SU-DHL-6 (cell line): ENCODE results near the gene DYNC1LI2.

ENCODE experiments used
- H2AFZ ChIP-seq: fragments of 200-600 bp; sonication (generic); 2 replicates; pipeline ENCODE4 v1.6.1; 2014; ENCODE audit warnings: low read depth, mild to moderate bottlenecking, moderate library complexity, mixed read lengths, antibody characterized with exemption, low read length; ENCODE audit not compliant: severe bottlenecking
- H3F3A ChIP-seq: fragments of 200-600 bp; shearing (Covaris generic); 2 replicates; pipeline ENCODE4 v1.6.0; 2016; ENCODE audit warnings: antibody characterized with exemption, mild to moderate bottlenecking; ENCODE audit not compliant: insufficient read depth
- H3K27ac ChIP-seq: fragments of 200-600 bp; sonication (generic); 2 replicates; pipeline ENCODE4 v1.5.1; 2016; ENCODE audit warnings: low read depth, mild to moderate bottlenecking, low read length, moderate library complexity, mixed read lengths
- H3K27me3 ChIP-seq: fragments of 200-600 bp; sonication (generic), shearing (Covaris generic); 2 replicates; pipeline ENCODE4 v1.6.0; 2014; ENCODE audit warnings: mild to moderate bottlenecking, low read length
- H3K36me3 ChIP-seq: fragments of 200-600 bp; sonication (generic); 2 replicates; pipeline ENCODE4 v1.6.1; 2014; ENCODE audit warnings: mild to moderate bottlenecking, low read length, mixed read lengths
- H3K4me2 ChIP-seq: fragments of 300-600, 200-600 bp; shearing (Covaris generic), sonication (generic); 2 replicates; pipeline ENCODE4 v1.6.0; 2014; ENCODE audit warnings: low read length, low read depth, mild to moderate bottlenecking; ENCODE audit not compliant: poor library complexity, severe bottlenecking
- H3K4me3 ChIP-seq: fragments of 200-600 bp; sonication (generic); 2 replicates; pipeline ENCODE4 v1.5.1; 2014; ENCODE audit warnings: antibody characterized with exemption, low read length, mild to moderate bottlenecking, mixed read lengths; ENCODE audit not compliant: insufficient read depth, poor library complexity, severe bottlenecking
- H3K79me2 ChIP-seq: fragments of 200-600 bp; sonication (generic); 2 replicates; pipeline ENCODE4 v1.6.1; 2014; ENCODE audit warnings: mild to moderate bottlenecking, low read length, moderate library complexity; ENCODE audit not compliant: insufficient read depth
- H3K9ac ChIP-seq: fragments of 200-600 bp; sonication (generic); 2 replicates; pipeline ENCODE4 v1.7.0; 2014; ENCODE audit warnings: mild to moderate bottlenecking, low read length
- H3K9me2 ChIP-seq: fragments of 200-600 bp; sonication (generic); replicated peaks from 2 replicates; pipeline ENCODE4 v1.6.1; 2014; ENCODE audit warnings: low read length; ENCODE audit not compliant: insufficient read depth
- H3K9me3 ChIP-seq: fragments of 200-600 bp; sonication (generic); 2 replicates; pipeline ENCODE4 v1.6.1; 2014; ENCODE audit warnings: low read length, mixed read lengths; ENCODE audit not compliant: insufficient read depth
- H4K20me1 ChIP-seq: fragments of 200-600 bp; sonication (generic); 2 replicates; pipeline ENCODE4 v1.6.1; 2014; ENCODE audit warnings: low read depth, mild to moderate bottlenecking, antibody characterized with exemption, low read length, moderate library complexity, mixed read lengths
- EZH2phosphoT487 ChIP-seq: fragments of 200-600 bp; sonication (generic), shearing (Covaris generic); conservative IDR thresholded peaks from 2 replicates; pipeline ENCODE4 v1.6.1; 2018; ENCODE audit warnings: mild to moderate bottlenecking, antibody characterized with exemption, low read length, moderate library complexity, mixed read lengths
- TF ChIP-seq, protein P1 (sequence below): fragments of 200-600 bp; sonication (generic); IDR thresholded peaks from one replicate; pipeline ENCODE4 v1.5.1; 2017; ENCODE audit warnings: antibody characterized with exemption, mild to moderate bottlenecking, low read length, moderate library complexity; ENCODE audit not compliant: insufficient read depth, poor library complexity, severe bottlenecking

DYNC1LI2 gene

DNA sequence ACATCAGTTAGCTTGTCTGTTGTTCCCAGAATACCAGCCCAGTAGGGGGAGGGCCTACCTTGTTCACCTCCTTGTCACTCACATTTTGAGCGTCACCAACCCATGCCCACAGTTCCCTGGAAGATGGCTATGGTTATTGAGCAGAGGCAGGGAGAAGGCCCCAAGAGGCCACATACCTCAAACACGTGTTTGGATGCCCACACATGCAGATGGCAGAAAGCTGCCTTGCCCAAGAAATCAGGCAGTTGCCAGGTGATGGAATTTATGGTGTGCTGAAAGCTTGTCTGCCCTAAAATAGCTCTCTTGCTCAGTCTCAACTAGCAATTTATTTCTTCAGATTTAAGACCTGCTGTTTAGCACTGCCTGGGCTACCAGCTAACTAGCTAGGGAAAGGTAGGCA lies 38.3 kb downstream of the DYNC1LI2 start:
- Histone ChIP-seq H3K4me2 (no peak overlapping the region), H3K9ac (no peak overlapping the region), H3K4me3 (no peak overlapping the region), H3K9me3 (no peaks in the 10 kb centered on the region), H3K79me2 (no peaks in the 10 kb centered on the region), H3K36me3 (no peaks in the 10 kb centered on the region), H2AFZ (no peak overlapping the region), H3K27me3 (no peaks in the 10 kb centered on the region), H3K27ac (no peak overlapping the region), H4K20me1 (no peaks in the 10 kb centered on the region), H3K9me2 (no peaks in the 10 kb centered on the region), H3F3A (no peaks in the 10 kb centered on the region)
- TF ChIP-seq EZH2phosphoT487: no peak
- TF ChIP-seq, protein P1, sequence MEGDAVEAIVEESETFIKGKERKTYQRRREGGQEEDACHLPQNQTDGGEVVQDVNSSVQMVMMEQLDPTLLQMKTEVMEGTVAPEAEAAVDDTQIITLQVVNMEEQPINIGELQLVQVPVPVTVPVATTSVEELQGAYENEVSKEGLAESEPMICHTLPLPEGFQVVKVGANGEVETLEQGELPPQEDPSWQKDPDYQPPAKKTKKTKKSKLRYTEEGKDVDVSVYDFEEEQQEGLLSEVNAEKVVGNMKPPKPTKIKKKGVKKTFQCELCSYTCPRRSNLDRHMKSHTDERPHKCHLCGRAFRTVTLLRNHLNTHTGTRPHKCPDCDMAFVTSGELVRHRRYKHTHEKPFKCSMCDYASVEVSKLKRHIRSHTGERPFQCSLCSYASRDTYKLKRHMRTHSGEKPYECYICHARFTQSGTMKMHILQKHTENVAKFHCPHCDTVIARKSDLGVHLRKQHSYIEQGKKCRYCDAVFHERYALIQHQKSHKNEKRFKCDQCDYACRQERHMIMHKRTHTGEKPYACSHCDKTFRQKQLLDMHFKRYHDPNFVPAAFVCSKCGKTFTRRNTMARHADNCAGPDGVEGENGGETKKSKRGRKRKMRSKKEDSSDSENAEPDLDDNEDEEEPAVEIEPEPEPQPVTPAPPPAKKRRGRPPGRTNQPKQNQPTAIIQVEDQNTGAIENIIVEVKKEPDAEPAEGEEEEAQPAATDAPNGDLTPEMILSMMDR: no peak

- Histone ChIP-seq H3K9ac (no peak overlapping the region), H3F3A (no peaks in the 10 kb centered on the region), H3K9me2 (no peaks in the 10 kb centered on the region), H3K9me3 (no peaks in the 10 kb centered on the region), H3K27ac (no peak overlapping the region), H3K27me3 (no peaks in the 10 kb centered on the region), H3K4me3 (no peak overlapping the region), H3K36me3 (no peaks in the 10 kb centered on the region), H3K79me2 (no peaks in the 10 kb centered on the region), H2AFZ (no peak overlapping the region), H3K4me2 (no peak overlapping the region), H4K20me1 (no peaks in the 10 kb centered on the region)
- TF ChIP-seq, protein P1: no peak
- no peak for TF ChIP-seq EZH2phosphoT487
Measured at GRCh38 chr16:66712512-66712911, 38.9 kb downstream of the DYNC1LI2 start.

DNA sequence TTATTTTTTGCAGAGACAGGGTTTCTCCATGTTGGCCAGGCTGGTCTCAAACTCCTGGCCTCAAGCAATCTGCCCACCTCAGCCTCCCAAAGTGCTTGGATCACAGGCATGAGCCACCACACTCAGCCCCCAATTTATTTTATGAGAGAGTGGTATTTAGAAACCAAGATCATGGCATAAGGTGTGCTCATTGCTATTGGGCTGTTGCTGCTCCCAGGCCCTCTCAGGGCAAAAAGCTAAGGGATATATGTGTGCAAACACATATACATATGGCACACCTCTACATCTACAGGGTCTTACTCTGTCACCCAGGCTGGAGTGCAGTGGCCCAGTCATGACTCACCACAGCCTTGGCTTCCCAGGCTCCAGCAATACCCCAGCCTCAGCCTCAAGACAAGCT lies 39.8 kb downstream of the DYNC1LI2 start:
- H3K9ac ChIP-seq: no peak overlapping the region
- H3K79me2 ChIP-seq: no peaks in the 10 kb centered on the region
- TF ChIP-seq, protein P1: no peak
- no peak for TF ChIP-seq EZH2phosphoT487

GRCh38 chr16:66706506-66706880 lies 44.9 kb downstream of the DYNC1LI2 start:
- H3K27ac ChIP-seq: no peak overlapping the region
- no peaks in the 10 kb centered on the region for H3F3A ChIP-seq
- no peaks in the 10 kb centered on the region for H3K79me2 ChIP-seq
- no peaks in the 10 kb centered on the region for H3K27me3 ChIP-seq
- H3K4me2 ChIP-seq: no peak overlapping the region
- TF ChIP-seq EZH2phosphoT487: no peak
- TF ChIP-seq, protein P1: no peak
- no peak overlapping the region for H2AFZ ChIP-seq
- no peaks in the 10 kb centered on the region for H4K20me1 ChIP-seq
- H3K9me2 ChIP-seq: no peaks in the 10 kb centered on the region
- H3K36me3 ChIP-seq: no peaks in the 10 kb centered on the region
- no peak overlapping the region for H3K4me3 ChIP-seq
- no peaks in the 10 kb centered on the region for H3K9me3 ChIP-seq
- H3K9ac ChIP-seq: no peak overlapping the region

More for the DNA sequence above, 39.8 kb downstream of the DYNC1LI2 start:
- Histone ChIP-seq H3K36me3 (no peaks in the 10 kb centered on the region), H2AFZ (no peak overlapping the region), H3K27ac (no peak overlapping the region), H3K9me2 (no peaks in the 10 kb centered on the region), H4K20me1 (no peaks in the 10 kb centered on the region), H3K27me3 (no peaks in the 10 kb centered on the region), H3K9me3 (no peaks in the 10 kb centered on the region), H3K4me3 (no peak overlapping the region), H3F3A (no peaks in the 10 kb centered on the region), H3K4me2 (no peak overlapping the region)
